Right ventricle myocardium inferior (tissue), 1 donor: ENCODE results near the gene DHRSX. TPM values are rescaled to one million over a fixed set of nuclear protein-coding genes. Genes with fewer than 3 reads are reported as not detected.
A peak's percentile ranks its signal among the peaks of the same experiment; 100 is the strongest.

Source experiments
- ATAC-seq: fragments of 200-7000 bp; cut with Tn5 transposase; one replicate; pipeline ENCODE4 v1.9.1; 2020; ENCODE audit warnings: mild to moderate bottlenecking, moderate library complexity
- DNase-seq: peaks from one replicate; pipeline ENCODE4 v3.0.0; 2021; ENCODE audit errors: missing footprints
- intact Hi-C: fragments of 100-400 bp; cut with DNase I; formaldehyde crosslinking; loops from one replicate; pipeline ENCODE4 v1.11.0; 2022
- total RNA-seq: library from RNA; stranded (reverse); fragmentation: NEBNext Ultra II Directional; extraction: Animal tissue kit (Norgen Biotek cat#: 25700); gene quantifications from one replicate; pipeline ENCODE4 v1.2.1, GENCODE V29; 2021
- donor health status: DM: no; HTN: yes; CAD: no; lungs with severe emphysema.

Gene DHRSX
- total RNA-seq, 1 donor from 2014 or later: 31.0 TPM

DNA sequence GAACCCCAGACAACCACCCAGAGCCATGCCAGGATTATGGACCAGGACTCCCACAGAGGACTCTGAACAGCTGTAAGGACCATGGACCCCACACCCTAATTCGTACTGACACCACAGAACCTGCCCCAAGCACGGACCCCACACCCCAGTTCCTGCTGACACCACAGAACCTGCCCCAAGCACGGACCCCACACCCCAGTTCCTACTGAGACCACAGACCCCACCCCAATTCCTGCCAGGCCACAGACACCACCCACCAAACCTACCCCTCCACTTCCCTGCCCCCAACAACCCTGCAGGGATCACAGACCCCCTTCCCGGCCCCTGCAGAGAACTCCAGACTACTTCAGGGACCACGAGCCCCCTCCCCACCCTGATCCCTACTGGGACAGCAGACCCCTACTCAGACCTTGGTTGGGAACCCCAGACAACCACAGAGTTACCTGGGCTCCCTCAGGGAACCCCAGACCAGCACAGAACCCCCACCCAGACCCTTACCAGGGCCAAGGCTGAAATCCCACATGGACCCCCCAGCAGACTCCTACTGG, 1.4 kb upstream of the DHRSX start:
- ATAC-seq: no peak
- no peak for DNase-seq
- intact Hi-C loops: no loop called here

DNA sequence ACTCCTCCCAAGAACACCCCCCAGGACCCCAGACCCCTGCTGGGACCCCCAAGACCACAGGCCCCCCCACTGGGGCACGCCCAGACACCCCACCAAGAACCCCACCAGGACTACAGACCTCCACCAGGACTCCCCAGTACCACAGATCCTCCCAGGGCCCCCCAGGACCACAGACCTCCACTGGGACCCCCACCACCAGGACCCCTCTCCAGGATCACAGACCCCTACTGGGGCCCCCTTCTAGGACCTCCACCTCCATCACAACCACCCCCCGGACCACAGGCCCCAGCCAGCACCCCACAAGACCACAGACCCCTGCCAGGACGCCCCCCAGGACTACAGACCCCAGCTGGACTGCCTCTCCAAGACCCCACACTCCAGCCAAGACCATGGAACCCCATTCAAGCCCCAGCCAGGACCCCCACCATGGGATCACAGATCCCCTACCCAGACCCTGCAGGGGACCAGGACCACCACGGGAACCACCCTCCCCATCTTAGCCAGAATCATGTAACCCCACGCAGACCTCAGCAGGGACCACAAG, 855 bp upstream of the DHRSX start:
- DNase-seq: no peak
- ATAC-seq: no peak
- intact Hi-C loops: no loop called here

- DNase-seq (no peak), ATAC-seq (peak; percentile 32)
- intact Hi-C loops: no loop called here
Measured at GRCh38 chrX:2500091-2500802, 529 bp downstream of the DHRSX start.

GRCh38 chrX:2499507-2499906, 1.3 kb downstream of the DHRSX start:
- no peak for DNase-seq
- intact Hi-C loops: loop anchor here (5.0 kb wide), 2 partner anchors 97 to 157 kb away; no protein-coding TSS in a partner anchor

GRCh38 chrX:2498781-2499302, 1.9 kb downstream of the DHRSX start:
- ATAC-seq (peak; percentile 66), DNase-seq (no peak)
- intact Hi-C loops: loop anchor here (5.0 kb wide), 2 partner anchors 97 to 157 kb away; no protein-coding TSS in a partner anchor

More at GRCh38 chrX:2499507-2499906, 1.3 kb downstream of the DHRSX start:
- ATAC-seq: no peak

DNA sequence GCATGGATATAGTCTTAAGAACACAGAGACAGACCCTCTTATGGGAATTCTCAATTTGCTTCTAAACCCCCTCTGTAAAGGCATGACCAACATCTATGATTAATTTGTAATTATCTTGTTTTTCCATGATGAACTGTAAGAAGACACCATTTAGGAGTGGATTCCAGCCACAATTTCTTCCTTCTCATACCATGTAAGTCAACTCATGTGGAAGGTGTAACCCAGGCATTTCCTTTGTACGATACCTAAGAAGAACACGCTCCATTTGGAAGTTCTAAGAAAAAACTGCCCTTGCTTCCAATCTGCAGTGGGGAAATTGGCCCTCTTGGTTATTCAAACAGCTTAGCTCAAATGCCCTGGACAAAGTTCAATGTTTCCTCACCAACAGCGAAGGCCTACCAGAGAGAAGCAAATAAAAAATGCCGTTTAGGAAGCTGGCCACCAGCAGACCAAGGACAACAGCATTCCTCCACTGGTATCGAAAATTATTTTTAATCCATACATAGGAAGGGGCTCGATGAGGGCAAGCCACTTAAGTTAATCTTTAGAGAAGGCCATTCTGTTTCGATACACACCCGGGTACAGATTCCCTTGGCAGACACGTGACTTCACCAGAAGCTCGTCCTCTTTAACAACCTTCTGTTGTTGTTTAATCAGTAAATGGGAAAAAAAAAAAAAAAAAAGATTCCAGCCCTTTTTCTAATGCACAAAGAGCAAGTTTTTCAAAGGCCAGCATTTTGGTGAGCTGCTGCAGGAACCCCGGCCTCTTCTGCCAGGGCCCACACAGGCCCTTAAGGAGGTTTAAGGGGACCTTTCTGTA, 2.6 kb downstream of the DHRSX start:
- ATAC-seq: peak; percentile 67
- intact Hi-C loops: loop anchor here (5.0 kb wide), 2 partner anchors 96 to 156 kb away; no protein-coding TSS in a partner anchor

DNA sequence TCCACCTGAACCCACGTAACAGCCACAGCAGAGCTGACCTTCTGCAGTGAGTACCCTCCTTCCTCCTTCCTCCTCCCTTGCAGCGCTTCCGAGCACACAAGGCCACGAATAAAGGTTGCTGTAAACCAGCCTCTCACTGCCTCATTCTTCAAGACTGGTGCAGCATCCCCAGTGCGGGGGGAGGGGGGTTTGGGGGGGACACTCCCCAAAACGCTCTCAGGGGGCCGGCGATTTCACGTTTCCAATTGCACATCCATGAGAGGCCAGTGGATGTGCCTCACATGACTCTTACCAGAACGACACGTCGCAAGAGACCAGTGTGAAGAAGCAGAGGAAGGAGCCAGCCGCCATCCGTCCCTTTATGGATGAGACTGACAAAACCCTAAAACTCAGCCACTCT, 5.2 kb downstream of the DHRSX start:
- ATAC-seq: no peak
- DNase-seq: no peak
- intact Hi-C loops: loop anchor here (5.0 kb wide), 2 partner anchors 93 to 153 kb away; no protein-coding TSS in a partner anchor

More for the DNA sequence above, 2.6 kb downstream of the DHRSX start:
- DNase-seq: no peak

- intact Hi-C loops: no loop called here
- DNase-seq: no peak
- ATAC-seq: no peak
Measured at GRCh38 chrX:2492531-2493218, 8.1 kb downstream of the DHRSX start.

GRCh38 chrX:2490634-2491033, 10.1 kb downstream of the DHRSX start:
- DNase-seq (no peak), ATAC-seq (no peak)
- intact Hi-C loops: no loop called here

- no peak for DNase-seq
- intact Hi-C loops: no loop called here
- ATAC-seq: no peak
Measured at GRCh38 chrX:2489446-2490445, 11.0 kb downstream of the DHRSX start.

- DNase-seq: no peak
- no peak for ATAC-seq
- intact Hi-C loops: no loop called here
Measured at GRCh38 chrX:2488621-2489285, 12.0 kb downstream of the DHRSX start.

DNA sequence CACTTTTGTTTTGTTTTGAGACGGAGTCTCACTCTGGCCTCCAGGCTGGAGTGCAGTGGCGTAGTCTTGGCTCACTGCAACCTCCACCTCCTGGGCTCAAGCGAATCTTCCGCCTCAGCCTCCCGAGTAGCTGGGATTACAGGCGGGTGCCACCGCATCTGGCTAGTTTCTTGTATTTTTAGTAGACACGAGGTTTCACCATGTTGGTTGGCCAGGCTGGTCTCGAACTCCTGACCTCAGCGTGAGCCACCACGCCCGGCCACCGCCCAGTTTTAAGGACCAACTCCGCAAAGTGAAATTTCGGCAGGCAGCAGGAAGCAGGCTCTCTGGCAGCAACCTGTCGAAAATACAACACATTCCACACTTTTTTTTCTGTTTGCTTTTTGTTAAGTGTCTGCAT, 13.4 kb downstream of the DHRSX start:
- DNase-seq: no peak
- intact Hi-C loops: no loop called here

GRCh38 chrX:2486476-2487133, 14.2 kb downstream of the DHRSX start:
- ATAC-seq (no peak), DNase-seq (no peak)
- intact Hi-C loops: no loop called here

More for the DNA sequence above, 13.4 kb downstream of the DHRSX start:
- no peak for ATAC-seq

DNA sequence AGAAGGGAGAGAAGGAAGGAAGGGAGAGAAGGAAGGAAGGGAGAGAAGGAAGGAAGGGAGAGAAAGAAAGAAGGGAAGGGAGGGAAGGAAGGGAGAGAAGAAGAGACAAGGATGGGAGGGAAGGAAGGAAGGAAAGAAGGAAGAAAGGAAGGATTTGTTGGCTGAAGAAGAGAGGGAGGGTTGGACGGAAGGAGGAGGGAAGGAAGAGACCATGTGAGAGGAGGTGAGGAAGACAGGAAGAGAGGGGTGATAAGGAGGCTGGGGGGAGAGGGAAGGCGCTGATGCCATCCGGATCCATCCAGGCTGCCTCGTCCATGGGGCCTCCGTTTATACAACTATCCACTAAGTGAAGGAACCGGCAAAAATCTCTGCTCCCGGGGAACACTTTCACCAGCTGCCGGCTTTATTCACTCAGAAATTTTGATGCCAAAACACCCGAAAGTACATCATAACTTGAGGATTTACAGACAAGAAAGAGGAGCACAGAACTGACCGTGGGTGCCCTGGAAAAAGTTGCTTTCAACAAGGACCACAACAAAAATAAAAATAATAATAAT, 14.9 kb downstream of the DHRSX start:
- ATAC-seq (no peak), DNase-seq (no peak)
- intact Hi-C loops: no loop called here

GRCh38 chrX:2484721-2485648, 15.8 kb downstream of the DHRSX start:
- ATAC-seq: peak; percentile 60
- intact Hi-C loops: no loop called here
- DNase-seq: no peak
